Measurements from ENCODE around the gene ANKRD40.

The ANKRD40 gene

GRCh38 chr17:50661348-50661747 is 46.4 kb downstream of the ANKRD40 start:
- H3K9ac ChIP-seq (ENCODE audit: low read length), result no peak overlapping the region

GRCh38 chr17:50660887-50661345 is 46.8 kb downstream of the ANKRD40 start:
- H3K9ac ChIP-seq (ENCODE audit: low read length), result no peak overlapping the region
- H3K36me3 ChIP-seq (ENCODE audit: low read length), result no peaks in the 10 kb centered on the region
- TF ChIP-seq, protein P1, sequence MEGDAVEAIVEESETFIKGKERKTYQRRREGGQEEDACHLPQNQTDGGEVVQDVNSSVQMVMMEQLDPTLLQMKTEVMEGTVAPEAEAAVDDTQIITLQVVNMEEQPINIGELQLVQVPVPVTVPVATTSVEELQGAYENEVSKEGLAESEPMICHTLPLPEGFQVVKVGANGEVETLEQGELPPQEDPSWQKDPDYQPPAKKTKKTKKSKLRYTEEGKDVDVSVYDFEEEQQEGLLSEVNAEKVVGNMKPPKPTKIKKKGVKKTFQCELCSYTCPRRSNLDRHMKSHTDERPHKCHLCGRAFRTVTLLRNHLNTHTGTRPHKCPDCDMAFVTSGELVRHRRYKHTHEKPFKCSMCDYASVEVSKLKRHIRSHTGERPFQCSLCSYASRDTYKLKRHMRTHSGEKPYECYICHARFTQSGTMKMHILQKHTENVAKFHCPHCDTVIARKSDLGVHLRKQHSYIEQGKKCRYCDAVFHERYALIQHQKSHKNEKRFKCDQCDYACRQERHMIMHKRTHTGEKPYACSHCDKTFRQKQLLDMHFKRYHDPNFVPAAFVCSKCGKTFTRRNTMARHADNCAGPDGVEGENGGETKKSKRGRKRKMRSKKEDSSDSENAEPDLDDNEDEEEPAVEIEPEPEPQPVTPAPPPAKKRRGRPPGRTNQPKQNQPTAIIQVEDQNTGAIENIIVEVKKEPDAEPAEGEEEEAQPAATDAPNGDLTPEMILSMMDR (IDR thresholded peaks at IDR 0.05; ENCODE audit: insufficient read depth, low read length, poor library complexity, severe bottlenecking), result no peak
- no peak for TF ChIP-seq EZH2phosphoT487 (conservative IDR thresholded peaks at IDR 0.05; ENCODE audit: low read length)
- no peak overlapping the region for H3K27ac ChIP-seq (ENCODE audit: low read depth, low read length)
- H3F3A ChIP-seq (ENCODE audit: insufficient read depth), result no peaks in the 10 kb centered on the region
- no peak overlapping the region for H2AFZ ChIP-seq (ENCODE audit: low read depth, low read length, severe bottlenecking)
- no peak overlapping the region for H3K4me3 ChIP-seq (ENCODE audit: insufficient read depth, low read length, poor library complexity, severe bottlenecking)
- no peaks in the 10 kb centered on the region for H3K9me2 ChIP-seq (replicated peaks; ENCODE audit: insufficient read depth, low read length)
- no peaks in the 10 kb centered on the region for H4K20me1 ChIP-seq (ENCODE audit: low read depth, low read length)
- H3K4me2 ChIP-seq (ENCODE audit: low read depth, low read length, poor library complexity, severe bottlenecking), result no peak overlapping the region
- no peaks in the 10 kb centered on the region for H3K79me2 ChIP-seq (ENCODE audit: insufficient read depth, low read length)
- H3K9me3 ChIP-seq (ENCODE audit: insufficient read depth, low read length), result no peaks in the 10 kb centered on the region
- H3K27me3 ChIP-seq (ENCODE audit: low read length), result no peaks in the 10 kb centered on the region

More at GRCh38 chr17:50661348-50661747, 46.4 kb downstream of the ANKRD40 start:
- H3K9me2 ChIP-seq (replicated peaks; ENCODE audit: insufficient read depth, low read length), result no peaks in the 10 kb centered on the region
- H2AFZ ChIP-seq (ENCODE audit: low read depth, low read length, severe bottlenecking), result no peak overlapping the region
- no peaks in the 10 kb centered on the region for H3K79me2 ChIP-seq (ENCODE audit: insufficient read depth, low read length)
- no peak for TF ChIP-seq EZH2phosphoT487 (conservative IDR thresholded peaks at IDR 0.05; ENCODE audit: low read length)
- TF ChIP-seq, protein P1 (IDR thresholded peaks at IDR 0.05; ENCODE audit: insufficient read depth, low read length, poor library complexity, severe bottlenecking), result no peak
- no peaks in the 10 kb centered on the region for H3K9me3 ChIP-seq (ENCODE audit: insufficient read depth, low read length)
- no peak overlapping the region for H3K4me2 ChIP-seq (ENCODE audit: low read depth, low read length, poor library complexity, severe bottlenecking)
- no peaks in the 10 kb centered on the region for H3K36me3 ChIP-seq (ENCODE audit: low read length)
- no peaks in the 10 kb centered on the region for H3F3A ChIP-seq (ENCODE audit: insufficient read depth)
- H3K27ac ChIP-seq (ENCODE audit: low read depth, low read length), result no peak overlapping the region
- H3K27me3 ChIP-seq (ENCODE audit: low read length), result no peaks in the 10 kb centered on the region
- H4K20me1 ChIP-seq (ENCODE audit: low read depth, low read length), result no peaks in the 10 kb centered on the region
- no peak overlapping the region for H3K4me3 ChIP-seq (ENCODE audit: insufficient read depth, low read length, poor library complexity, severe bottlenecking)

DNA sequence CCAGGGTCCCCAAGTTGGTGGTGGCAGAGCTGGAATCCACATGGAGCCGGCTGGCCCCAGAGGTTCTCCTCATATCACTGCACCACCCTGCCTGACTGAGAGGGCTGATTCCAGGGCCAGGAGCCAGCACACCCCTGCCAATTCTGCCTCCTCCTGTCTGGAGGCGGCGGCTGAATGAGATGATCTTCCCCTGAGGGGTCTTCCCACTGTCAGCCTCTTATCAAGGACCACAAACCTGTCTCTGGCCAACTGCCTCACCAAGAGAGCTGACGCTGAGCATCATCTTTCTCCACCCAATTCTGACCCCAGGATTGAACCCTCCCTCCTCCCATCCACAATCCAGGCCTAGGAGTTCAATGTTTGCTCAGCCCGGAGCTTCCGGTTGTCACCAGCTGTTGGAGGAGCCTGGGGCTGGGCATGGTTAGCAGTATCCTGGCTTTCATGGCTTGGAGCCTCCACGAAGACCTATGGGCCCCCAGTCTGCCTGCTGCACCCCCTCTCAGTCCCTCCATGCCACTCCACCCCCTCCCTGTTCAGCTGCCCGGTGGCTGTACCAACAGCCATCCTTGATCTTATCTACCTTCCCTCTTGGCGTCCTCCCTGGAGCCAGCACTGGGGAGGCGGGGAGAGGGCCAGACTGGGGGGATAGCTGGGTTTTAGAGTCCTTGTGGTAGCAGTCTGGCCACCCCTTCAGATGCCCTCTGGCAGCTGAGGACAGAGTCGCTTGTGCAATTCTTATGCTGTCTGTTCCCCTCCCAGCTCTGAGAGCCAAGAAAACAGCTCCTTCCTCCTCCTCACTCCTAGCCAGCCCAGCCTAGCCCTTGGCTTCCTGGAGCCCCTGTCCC is 47.5 kb downstream of the ANKRD40 start:
- Histone ChIP-seq H3K36me3 (ENCODE audit: low read length) (no peaks in the 10 kb centered on the region), H3K9me3 (ENCODE audit: insufficient read depth, low read length) (no peaks in the 10 kb centered on the region), H3K9me2 (replicated peaks; ENCODE audit: insufficient read depth, low read length) (no peaks in the 10 kb centered on the region), H3K79me2 (ENCODE audit: insufficient read depth, low read length) (no peaks in the 10 kb centered on the region), H3K27ac (ENCODE audit: low read depth, low read length) (no peak overlapping the region), H3F3A (ENCODE audit: insufficient read depth) (no peaks in the 10 kb centered on the region), H3K4me2 (ENCODE audit: low read depth, low read length, poor library complexity, severe bottlenecking) (no peak overlapping the region), H4K20me1 (ENCODE audit: low read depth, low read length) (no peaks in the 10 kb centered on the region), H3K27me3 (ENCODE audit: low read length) (no peaks in the 10 kb centered on the region), H3K4me3 (ENCODE audit: insufficient read depth, low read length, poor library complexity, severe bottlenecking) (no peak overlapping the region), H3K9ac (ENCODE audit: low read length) (no peak overlapping the region), H2AFZ (ENCODE audit: low read depth, low read length, severe bottlenecking) (no peak overlapping the region)
- TF ChIP-seq EZH2phosphoT487 (conservative IDR thresholded peaks at IDR 0.05; ENCODE audit: low read length), result no peak
- TF ChIP-seq, protein P1 (IDR thresholded peaks at IDR 0.05; ENCODE audit: insufficient read depth, low read length, poor library complexity, severe bottlenecking), result no peak

Measured in SU-DHL-6 (cell line).